Fibroblast of skin of left quadriceps (primary cell): Measurements from ENCODE around the gene EFCAB10.
A peak's percentile ranks its signal among the peaks of the same experiment; 100 is the strongest.
"Not testable (repeated sequence)": the region's sequence is repeated elsewhere in the genome, so short reads cannot be mapped to it uniquely, and the experiment has no call there.

ENCODE experiments used
- DNase-seq, 2 experiments: peaks; one replicate each; pipeline ENCODE4 v3.0.0-alpha.2; 2013; ENCODE audit warnings: low read depth in 2 of 2

The EFCAB10 gene

DNA sequence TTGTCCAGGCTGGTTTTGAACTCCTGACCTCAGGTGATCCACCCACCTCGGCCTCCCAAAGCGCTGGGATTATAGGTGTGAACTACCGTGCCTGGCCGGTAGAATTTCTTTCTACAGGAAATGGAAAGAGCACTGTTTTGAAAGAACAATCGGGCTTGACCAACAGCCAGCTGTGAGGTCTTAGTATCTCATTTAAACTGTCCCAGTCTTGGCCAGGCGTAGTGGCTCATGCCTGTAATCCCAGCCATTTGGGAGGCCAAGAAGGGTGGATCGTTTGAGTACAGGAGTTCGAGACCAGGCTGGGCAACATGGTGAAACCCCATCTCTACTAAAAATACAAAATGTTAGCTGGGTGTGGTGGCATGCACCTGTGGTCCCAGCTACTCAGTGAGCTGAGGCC, 17.8 kb upstream of the EFCAB10 start:
- not testable (repeated sequence) for DNase-seq

DNA sequence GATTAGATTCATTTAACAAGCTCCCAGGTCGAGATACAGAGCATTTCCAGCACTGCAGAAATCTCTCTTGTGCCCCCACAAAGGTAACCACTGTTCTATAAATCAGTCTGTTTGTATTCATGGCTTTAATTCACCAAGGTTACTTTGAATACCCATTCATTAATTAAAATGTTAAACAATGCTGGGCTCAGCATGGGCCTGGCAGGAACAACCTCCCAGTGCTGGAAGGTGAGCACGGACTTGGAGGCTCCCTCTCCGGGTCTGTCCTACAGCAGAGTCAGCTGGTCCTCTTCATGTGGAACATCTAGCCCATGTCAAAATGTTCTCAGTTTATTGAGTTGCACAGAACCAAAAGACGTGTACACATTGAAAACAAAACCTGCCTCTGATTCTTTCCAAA, 15.6 kb upstream of the EFCAB10 start:
- no peak for DNase-seq

DNA sequence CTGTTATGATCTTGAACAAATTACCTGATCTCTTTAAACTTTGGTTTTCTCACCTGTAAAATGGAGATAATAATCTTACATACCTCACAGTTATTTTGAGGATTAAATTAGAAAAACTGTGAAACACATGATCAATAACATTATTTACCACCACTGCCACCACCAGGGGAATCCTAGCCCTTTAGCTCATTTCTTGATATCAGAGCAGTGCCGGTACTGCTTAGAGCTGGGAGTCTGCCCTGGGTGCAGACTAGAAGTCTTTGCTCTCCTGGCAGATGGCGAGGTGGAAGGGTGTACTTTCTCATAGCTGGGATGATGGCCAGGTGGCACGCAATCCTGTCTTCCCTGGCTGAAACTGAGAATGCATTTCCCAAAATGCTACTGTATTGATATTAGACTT, 12.7 kb upstream of the EFCAB10 start:
- DNase-seq, result no peak

DNA sequence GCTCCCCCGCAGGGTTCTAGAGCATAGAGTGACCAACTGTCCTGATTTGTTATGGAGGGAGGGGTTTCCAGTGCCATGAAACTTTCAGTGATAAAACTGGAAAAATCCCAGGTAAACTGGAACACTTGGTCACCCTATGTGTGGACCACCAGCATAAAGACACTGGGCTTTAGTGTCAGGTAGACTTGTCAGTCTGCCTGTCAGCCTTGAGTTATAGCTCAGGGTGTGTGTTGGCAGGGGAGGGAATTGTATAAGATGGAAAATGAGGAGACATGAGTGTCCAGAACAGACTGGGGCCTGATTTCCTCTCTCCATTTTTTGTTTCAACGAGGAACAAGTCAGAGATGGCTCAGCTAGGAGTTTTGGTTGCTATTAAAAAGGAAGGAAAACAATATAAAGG, 10.2 kb upstream of the EFCAB10 start:
- no peak for DNase-seq

DNA sequence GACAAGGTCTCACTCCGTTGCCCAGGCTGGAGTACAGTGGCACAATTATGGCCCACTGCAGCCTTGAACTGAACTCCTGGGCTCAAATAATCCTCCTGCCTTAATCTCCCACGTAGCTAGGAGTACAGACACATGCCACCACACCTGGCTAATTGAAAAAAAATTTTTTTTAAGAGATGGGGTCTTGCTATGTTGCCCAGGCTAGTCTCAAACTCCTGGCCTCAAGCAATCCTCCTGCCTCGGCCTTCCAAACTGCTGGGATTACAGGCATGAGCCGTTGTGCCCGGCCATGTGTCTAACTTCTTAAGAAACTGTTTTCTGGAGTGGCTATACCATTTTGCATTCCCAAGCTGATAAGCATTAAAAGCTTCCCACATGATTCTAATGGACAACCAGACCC, 9.5 kb upstream of the EFCAB10 start:
- no peak for DNase-seq

DNA sequence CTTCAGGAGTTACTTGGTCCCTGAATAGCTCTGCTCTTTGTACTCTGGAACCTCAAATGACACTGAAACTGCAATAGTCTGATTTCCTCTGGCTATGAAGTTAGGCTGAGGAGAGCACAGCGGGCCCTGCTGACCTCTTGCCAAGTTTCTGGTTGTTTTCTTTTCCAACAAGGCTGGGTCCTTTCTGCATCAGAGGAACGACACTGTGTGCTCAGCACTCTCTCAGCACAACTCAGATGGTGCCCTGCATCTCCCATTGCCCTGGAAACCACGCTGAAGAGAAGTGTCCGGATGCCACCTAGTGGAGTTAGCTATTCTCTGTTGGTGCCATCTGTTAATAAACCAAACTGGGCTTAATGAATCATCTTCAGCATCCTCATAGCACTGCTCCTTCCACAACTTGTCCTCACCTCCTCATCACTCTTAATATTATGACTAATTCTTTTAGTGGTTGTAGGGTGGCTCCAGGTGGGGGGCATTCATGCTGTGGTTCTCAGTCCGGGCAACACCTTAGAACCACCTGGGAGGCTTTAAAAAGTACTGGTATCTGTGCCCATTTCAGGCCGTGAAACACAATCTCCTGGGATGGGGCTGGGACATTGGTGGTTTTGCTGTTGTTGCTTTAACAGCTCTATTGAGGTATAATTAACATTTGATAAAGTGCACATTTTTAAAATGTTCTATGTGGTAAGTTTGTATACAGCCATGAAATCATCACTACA, 8.2 kb upstream of the EFCAB10 start:
- DNase-seq, result peak; percentile 42 to 48

DNA sequence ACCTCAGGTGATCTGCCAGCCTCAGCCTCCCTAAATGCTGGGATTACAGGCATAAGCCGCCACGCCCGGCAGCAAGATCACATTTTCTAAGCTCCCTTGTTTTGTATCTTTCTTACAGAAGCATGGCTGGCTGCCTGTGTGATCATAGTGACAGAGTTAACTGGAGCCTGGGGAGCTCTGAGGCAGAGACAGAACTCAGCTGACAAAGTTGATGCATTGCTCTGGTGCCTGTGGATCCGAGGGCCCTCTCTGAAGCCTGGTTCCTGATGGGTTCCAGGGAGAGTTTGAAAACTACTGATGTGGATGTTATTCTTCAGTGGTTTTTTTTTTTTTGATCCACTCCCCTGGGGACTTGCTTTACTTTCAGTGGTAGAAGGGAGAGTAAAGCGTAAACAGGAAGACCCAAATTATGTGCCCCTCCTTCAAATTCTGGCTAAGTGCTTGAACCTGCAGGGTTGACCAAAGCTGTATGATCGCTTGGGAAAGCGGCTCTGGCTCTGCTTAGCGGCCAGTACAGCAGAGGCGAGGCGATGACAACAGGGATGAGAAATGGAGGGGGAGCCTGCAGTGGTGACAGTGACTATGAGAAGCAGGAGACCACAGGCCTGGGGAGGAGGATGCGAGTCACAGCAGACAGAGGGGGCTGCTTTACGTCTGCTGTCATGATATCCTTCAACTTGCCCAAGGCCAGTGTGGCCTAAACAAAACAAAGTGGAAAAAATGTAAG, 6.8 kb upstream of the EFCAB10 start:
- DNase-seq, result peak in 1 of 2 experiments; percentile 20

DNA sequence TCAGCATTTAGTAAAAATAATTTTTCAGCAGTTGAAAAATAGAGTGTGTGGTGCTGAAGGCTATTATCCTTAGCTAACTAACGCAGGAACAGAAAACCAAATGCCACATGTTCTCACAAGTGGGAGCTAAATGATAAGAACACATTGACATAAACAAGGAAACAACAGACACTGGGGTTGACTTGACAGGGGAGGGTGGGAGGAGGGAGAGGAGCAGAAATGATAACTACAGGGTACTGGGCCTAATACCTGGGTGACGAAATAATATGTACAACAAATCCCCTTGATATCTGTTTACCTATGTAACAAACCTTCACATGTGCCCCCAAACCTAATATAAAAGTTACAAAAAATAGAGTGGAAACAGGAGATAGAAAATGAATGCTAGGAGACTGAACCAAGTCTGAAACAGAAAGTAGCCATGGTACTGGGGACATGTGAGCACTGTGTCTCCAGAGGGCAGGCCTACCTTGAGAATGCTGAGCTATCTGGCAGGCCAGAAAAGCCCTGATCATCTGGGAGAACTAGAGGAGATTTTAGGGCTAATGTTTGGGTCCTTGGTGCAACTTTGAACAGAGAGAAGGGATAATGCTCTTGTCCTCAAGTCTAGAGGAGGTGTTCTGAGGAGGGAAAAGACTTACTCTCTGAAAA, 4.7 kb upstream of the EFCAB10 start:
- DNase-seq, result no peak

DNA sequence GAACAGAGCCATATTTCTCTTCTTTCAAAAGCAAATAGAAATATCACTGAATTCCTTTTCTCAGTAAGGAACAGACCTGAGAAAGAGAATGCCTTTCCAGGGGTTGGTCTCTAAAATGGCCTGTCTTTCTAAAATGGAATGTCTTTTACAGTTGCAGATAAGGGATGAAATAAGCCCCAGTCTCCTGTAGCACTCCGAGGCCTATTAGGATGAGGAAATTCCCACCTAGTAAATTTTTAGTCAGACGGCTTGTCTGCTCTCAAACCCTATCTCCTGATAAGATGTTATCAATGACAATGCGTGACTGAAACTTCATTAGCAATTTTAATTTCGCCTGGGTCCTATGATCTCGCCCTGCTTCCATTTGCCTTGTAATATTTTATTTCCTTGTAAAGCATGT, 2.9 kb upstream of the EFCAB10 start:
- no peak for DNase-seq

DNA sequence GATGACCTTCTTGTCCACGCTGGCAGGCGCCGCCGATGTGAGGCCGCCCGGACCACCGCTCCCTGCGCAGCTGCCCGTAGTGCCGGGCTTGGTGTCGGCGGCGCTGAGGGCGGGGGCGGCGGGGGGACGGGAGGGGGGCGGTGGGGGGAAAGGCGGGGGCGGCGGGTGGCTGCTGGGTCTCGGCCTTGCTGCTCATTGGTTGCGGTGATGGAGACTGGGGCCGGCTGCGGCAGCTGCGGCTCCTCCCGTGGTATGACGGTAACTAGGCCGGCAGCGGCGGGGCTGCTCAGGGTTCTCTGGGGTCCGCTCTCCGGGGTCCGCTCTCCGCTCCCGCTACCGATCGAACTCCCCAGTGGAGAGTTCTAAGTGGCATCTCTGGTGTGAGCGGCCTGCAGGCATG, 1.8 kb upstream of the EFCAB10 start:
- DNase-seq, result no peak

DNA sequence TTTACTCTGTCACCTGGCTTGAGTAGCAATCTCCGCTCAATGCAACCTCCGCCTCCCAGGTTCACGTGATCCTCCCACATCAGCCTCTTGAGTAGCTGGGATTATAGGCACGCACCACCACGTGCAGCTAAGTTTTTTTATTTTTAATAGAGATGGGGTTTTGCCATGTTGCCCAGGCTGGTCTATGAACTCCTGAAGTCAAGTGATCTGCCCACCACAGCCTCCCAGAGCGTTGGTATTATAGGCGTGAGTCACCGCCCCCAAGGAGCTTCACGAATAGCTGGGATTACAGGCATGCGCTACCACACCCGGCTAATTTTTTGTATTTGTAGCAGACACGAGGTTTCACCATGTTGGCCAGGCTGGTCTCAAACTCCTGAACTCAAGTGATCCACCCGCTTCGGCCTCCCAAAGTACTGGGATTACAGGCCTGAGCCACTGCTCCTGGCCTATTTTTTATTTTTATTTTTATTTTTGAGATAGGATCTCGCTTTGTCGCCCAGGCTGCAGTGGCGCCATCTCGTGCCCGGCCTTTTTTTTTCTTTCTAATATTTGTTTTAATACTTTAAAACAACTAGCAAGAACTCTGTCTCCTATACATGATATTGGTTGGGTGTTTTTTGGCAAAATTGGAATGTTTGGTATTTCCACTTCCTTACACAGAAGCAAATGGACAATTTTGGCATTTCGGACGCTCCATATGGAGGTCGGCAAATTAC, 1.1 kb downstream of the EFCAB10 start:
- DNase-seq, result no peak

DNA sequence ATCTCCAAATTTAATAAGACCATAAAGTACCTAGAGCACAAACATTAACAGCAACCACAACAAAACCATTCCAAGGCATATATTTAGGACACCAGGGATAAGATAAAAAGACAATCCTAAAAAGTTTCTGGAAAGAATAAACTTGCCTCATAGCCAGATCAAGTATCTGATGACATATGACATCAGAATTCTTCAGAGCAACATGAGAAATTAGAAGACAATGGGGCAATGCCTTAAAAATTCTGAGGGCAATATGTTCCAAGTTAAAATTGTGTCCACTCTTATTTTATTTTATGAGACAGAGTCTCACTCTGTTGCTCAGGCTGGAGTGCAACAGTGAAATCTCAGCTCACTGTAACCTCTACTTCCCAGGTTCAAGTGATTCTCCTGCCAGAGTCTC, 2.8 kb downstream of the EFCAB10 start:
- DNase-seq, result no peak

DNA sequence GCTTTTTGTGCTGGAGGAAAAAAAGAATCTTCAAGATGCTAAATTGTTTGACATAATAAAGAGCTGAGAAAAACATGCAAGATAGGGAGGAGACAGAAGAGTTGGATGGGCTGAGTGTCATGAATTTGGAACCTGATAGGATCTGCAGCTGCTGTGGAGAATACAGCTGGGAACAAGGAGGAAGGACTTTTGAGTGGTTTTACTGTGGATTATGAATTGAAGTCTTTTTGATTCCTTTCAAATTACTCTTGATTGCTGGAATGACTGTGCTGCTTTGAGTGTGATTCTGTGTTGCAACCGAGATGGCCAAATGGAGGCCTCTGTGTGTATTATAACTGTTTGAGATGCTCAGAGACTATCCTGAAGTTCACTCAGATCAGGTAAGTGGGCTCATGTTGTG, 4.0 kb downstream of the EFCAB10 start:
- no peak for DNase-seq

DNA sequence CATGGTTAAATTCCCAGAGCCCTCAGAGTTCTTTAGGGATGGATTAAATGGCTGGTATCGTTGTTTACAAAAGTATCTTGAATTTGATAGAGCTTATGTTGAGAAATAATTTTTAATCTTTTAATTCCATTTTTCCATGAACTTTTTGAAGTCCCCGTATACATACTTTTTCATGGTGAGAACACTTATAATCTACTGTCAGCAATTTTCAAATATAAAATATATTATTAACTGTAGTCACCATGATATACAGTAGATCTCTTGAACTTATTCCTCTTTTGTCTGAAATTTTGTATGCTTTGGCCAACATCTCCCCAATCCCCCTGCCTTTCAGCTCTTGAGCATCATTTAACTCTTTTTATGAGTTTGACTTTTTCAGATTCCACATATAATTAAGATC, 9.4 kb downstream of the EFCAB10 start:
- no peak for DNase-seq

DNA sequence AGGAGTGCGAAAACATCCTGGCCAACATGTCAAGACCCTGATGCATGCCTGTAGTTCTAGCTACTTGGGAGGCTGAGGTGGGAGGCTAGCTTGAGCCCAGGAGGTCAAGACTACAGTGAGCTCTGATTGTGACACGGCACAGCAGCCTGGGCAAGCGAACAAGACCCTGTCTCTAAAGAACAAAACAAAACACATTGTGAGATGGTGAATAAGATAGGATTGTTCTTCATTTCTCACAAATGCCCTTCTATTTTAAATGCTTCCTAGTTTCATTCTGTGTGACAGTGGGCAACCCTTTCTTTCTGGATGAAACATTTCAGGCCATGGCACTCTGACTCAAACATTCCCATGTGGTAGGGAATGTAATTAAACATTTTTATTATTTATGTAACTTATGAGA, 13.5 kb downstream of the EFCAB10 start:
- DNase-seq, result no peak

DNA sequence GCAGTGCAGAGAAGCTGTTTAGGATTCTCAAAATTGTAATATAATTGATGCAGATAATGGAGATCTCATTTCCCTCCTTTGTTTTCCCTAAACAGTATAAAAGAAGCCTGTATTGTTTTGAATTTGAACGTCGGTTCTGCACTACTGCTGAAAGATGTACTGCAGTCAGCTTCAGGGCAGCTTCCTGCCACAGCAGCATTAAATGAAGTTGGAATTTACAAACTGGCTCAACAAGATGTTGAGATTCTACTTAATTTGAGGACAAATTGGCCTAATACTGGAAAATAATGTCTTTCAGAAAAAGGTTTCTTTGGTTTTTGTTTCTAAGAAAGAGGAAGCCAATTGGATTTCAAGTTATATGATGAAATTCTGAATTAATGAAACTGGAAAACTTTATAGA, 14.3 kb downstream of the EFCAB10 start:
- no peak for DNase-seq

DNA sequence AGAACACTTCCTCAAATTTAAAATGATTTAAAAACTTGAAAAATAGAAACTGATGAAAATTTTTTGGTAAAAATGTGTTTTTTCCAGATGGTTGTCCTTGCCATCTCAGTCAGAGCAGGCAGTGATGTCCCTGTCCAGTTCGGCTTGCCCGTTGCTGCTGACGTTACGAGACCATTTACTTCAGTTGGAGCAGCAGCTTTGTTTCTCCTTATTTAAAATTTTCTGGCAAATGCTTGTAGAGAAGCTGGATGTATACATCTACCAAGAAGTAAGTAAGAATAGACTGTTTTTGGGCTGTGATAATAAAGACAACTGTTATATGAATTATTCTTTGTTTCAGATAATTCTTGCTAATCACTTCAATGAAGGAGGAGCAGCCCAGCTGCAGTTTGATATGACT, 16.1 kb downstream of the EFCAB10 start:
- DNase-seq, result no peak

DNA sequence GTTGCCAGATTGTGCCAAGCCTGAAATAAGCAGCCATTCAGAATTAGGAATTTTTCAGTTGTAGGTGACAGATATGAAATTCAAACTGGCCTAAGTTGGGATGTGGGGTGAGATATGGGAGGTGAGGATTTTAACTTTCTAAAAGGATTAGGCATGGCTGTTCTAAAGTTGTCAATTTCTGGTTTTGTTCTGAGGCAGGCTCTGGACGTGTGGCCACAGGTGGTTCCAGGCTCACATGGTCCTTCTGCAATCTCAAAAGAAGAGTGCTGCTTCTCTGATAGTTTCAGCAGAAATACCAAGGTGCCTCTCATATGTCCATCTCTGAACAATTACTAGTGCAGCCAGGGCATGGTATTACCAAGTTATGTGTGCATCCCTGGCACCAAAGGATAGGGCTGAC, 21.4 kb downstream of the EFCAB10 start:
- no peak for DNase-seq

DNA sequence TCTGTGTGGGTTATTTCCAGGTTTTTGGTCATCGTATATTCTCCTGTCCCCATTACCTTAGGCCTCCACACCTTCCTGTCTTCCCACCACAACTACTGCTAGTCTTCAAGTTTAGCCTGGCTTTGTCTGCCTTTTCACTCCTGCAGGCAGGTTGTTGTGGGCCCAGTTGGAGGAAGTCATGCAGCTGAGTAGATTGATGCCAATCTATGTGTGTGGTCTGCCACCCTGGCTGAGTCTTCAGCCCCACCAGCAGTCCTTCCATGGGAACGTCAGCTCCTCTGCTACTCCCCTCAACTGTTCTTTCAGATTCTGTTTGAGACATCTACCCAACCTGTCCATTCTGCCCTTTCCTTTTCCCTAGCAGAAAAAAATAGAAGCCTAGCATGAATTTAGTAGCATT, 43.0 kb downstream of the EFCAB10 start:
- no peak for DNase-seq

DNA sequence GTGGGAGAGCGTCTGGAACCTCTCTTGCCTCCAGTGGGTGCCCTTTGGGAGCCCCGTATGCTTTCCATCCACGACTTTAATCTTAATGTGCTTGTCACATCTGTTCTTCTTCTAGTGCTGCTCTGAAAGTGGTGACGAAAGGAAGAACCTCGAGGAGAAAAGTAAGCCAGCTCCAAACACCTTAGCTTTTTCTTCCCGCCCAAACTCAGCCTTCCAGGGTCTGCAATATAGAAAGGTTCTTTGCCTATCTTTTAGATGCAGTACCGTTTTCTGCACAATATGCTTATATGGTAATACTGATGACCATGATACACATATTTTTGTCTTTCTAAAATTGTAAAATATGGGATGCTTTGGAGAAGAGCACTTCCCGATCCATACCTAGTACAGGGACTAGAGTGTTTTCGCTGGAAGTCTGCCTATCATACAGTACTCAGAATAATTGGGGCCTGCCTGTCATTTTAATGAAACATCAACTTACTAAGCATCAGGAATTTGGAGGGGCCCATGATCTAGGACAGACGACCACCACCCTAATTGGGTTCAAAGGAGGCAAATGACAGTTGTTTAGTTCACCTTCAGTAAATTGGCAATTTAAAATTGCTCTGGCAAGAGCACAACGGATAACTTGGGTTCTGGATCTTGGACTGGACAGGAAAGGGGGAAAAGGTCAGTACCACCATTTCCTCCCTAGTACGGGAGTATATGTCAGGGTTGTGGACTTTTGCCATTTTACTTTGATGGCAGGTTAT, 48.4 kb downstream of the EFCAB10 start:
- DNase-seq, result no peak

DNA sequence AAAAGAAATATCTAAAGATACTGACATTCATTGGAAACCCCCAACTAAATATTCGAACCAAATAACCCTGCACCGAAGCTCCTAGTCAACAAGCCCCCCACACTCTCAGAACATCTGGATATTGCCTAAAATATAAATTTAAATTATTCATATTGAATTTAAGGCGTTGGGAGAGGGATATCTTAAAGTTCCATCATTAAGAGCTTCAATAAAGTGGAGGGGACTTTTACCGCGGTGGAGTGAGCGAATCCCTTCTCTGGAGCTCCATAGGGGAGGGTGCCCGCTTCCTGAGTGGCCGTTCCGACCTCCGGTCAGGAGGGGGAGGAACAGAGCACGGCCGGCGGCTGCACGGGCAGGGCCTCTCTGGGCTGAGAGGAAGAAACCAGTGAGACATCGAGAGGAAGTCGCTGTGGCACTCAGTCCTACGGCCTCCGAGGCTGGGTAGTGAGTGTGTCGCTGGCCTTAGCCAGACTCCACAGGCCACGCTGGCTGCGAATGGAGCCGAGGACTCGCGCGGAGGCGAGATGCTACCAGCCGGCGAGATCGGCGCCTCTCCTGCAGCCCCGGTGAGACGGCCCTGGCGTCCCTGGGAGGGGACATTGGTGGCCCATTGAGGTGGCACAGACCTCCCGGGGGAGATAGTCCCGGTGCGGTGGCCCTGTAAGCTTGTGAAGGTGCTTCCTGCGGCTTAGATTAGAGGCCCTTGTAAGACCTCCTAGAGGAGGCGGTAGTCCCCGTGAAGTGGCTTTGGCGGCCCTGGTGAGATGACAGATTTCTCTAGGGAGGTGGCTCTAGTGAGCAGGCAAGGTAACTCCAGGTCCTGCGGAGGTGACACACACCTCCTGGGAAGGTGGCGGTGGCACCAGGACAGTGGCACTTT, 49.3 kb downstream of the EFCAB10 start, which contains the start of gene RINT1:
Gene RINT1 (plus strand): TSS at position 410 of the 880 bp plus-strand sequence. CDS start 115 bp downstream, at position 525.
- peak; percentile 76 to 78 for DNase-seq
